Measurements from ENCODE around the gene BANP. TPM values are rescaled to one million over a fixed set of nuclear protein-coding genes. Genes with fewer than 3 reads are reported as not detected.

BANP gene
- total RNA-seq, 1 experiment from 2014 or later, result 22.6 TPM

DNA sequence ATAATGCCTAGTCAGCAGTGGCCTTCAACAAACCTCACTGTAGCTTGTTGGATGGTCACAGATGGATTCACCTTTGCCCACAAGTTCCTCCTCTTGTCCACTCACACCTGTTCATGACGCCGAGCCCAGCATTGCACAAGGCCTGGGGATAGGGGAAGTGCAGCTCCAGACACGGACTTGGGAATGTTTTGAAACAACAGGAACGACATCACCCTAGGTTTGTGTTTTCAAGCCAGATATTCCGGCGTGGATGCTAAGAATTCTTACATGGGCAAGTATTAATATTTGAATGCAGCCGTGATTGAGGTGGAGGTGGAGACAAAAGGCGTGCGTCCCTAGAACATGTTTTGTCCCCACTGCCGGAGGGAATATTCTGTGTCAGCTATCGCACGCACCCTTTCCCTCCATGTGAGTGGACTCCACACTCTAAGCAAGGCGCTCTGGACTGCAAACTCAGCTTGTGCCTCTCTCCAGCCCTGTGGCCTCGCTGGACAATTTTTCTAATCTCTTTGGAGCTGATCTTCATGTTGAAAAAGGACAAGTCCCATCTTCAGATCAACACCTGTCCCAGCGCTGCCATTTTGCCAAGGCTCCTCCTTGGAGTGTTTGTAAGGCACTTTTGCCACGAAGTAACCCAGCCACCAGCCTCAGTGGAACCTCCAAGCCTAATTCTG, 2.0 kb upstream of the BANP start:
- TF ChIP-seq POLR2AphosphoS5 (IDR thresholded peaks at IDR 0.05; ENCODE audit: low read depth, low read length) (no peak), SIN3A (IDR thresholded peaks at IDR 0.05; ENCODE audit: borderline replicate concordance, insufficient read depth, low read depth, low read length) (no peak), TCF7L2 (IDR thresholded peaks at IDR 0.05; ENCODE audit: low read depth, low read length) (no peak)
- TF ChIP-seq, protein P1, sequence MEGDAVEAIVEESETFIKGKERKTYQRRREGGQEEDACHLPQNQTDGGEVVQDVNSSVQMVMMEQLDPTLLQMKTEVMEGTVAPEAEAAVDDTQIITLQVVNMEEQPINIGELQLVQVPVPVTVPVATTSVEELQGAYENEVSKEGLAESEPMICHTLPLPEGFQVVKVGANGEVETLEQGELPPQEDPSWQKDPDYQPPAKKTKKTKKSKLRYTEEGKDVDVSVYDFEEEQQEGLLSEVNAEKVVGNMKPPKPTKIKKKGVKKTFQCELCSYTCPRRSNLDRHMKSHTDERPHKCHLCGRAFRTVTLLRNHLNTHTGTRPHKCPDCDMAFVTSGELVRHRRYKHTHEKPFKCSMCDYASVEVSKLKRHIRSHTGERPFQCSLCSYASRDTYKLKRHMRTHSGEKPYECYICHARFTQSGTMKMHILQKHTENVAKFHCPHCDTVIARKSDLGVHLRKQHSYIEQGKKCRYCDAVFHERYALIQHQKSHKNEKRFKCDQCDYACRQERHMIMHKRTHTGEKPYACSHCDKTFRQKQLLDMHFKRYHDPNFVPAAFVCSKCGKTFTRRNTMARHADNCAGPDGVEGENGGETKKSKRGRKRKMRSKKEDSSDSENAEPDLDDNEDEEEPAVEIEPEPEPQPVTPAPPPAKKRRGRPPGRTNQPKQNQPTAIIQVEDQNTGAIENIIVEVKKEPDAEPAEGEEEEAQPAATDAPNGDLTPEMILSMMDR (IDR thresholded peaks at IDR 0.05), result no peak
- TF ChIP-seq, protein P2, sequence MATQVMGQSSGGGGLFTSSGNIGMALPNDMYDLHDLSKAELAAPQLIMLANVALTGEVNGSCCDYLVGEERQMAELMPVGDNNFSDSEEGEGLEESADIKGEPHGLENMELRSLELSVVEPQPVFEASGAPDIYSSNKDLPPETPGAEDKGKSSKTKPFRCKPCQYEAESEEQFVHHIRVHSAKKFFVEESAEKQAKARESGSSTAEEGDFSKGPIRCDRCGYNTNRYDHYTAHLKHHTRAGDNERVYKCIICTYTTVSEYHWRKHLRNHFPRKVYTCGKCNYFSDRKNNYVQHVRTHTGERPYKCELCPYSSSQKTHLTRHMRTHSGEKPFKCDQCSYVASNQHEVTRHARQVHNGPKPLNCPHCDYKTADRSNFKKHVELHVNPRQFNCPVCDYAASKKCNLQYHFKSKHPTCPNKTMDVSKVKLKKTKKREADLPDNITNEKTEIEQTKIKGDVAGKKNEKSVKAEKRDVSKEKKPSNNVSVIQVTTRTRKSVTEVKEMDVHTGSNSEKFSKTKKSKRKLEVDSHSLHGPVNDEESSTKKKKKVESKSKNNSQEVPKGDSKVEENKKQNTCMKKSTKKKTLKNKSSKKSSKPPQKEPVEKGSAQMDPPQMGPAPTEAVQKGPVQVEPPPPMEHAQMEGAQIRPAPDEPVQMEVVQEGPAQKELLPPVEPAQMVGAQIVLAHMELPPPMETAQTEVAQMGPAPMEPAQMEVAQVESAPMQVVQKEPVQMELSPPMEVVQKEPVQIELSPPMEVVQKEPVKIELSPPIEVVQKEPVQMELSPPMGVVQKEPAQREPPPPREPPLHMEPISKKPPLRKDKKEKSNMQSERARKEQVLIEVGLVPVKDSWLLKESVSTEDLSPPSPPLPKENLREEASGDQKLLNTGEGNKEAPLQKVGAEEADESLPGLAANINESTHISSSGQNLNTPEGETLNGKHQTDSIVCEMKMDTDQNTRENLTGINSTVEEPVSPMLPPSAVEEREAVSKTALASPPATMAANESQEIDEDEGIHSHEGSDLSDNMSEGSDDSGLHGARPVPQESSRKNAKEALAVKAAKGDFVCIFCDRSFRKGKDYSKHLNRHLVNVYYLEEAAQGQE (IDR thresholded peaks at IDR 0.05; ENCODE audit: insufficient read depth in 1 of 2, low read depth in 2 of 2, low read length in 1 of 2), result no peak
- Histone ChIP-seq H3K27ac (ENCODE audit: low read length) (peak overlapping the region; percentile 55), H3K36me3 (ENCODE audit: control insufficient read depth, insufficient read depth, low read length) (peaks cover 10% of the 10 kb centered on the region; the same call in 1 of the 2 replicates), H3K4me3 (ENCODE audit: low read depth in 2 of 2, low read length in 2 of 2) (peak overlapping the region in 1 of 2 experiments; percentile 59; a peak in 2 of 4 replicates), H3K9me3 (ENCODE audit: control insufficient read depth, insufficient read depth, low read depth, low read length) (no peaks in the 10 kb centered on the region), H3K4me1 (ENCODE audit: control insufficient read depth, insufficient read depth, low read length) (peaks cover 17% of the 10 kb centered on the region), H3K27me3 (ENCODE audit: control insufficient read depth, insufficient read depth, low read length) (no peaks in the 10 kb centered on the region)
- ATAC-seq, result no peak
- intact Hi-C loops (cut with micrococcal nuclease; ENCODE audit: unreplicated experiment), result no loop called here
- no peak for DNase-seq (ENCODE audit: low read depth, low spot score)
- BruUV-seq (replicated peaks), result no TSS peak
- ChIA-PET CTCF (no interaction called here), POLR2A (no interaction called here)
- in situ Hi-C loops (cut with HindIII; ENCODE audit: low pct_unique_long_range_greater_than_20kb, low sequenced_read_pairs), result no loop called here

DNA sequence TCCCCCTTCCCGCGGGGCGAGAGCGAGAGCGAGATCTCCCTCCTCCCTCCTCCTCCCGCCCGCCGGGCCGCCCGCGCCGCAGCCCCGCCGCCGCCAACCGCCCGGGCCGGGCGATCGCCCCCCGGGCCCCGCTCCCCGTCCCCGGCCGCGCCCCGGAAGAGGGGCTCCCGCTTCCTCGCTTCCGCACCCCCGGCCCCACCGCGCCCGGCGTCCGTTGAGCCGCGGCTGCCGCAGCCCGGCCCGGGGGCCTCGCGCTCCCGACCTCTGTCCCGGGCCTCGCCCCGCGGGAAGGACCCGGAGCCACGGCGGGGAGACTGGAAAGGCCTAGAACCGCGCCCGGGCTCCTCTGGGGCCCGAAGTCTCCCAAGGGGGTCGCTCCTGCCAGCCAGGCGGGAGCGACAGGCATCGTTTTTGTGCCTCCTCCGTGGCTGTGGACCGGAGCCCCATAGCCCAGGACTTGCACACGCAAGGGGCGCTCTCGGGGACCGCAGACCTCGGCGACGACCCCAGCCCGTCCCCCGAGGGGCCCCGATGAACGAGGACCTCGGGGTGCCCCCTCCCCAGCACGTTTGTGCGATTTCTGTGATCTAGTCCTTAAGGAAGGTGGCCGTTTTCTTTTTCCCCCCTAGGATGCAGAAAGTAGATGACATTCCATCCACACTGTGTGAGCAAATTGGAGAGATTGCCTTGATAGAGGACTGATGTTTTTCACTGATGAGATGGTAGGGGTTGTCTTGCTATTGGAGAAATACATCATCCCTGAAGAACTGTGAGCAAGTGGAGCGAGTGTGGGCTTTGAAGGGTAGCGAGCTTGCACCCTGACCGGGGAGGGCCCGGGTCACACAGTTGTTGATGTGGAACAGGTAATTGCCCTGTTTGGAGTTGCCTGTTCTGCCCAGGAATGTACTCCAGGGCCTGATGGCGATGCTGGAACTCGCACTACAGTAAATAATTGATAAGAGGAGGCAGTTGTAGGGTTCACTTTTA, 611 bp downstream of the BANP start:
- DNase-seq (ENCODE audit: low read depth, low spot score), result no peak
- POLR2A ChIA-PET, result no interaction called here
- ATAC-seq, result no peak
- CTCF ChIA-PET, result interaction anchor here (0.6 kb wide), 1 partner anchor 467 kb away, joined by 3 read pairs; no protein-coding TSS in a partner anchor
- Histone ChIP-seq H3K4me1 (ENCODE audit: control insufficient read depth, insufficient read depth, low read length) (peaks cover 17% of the 10 kb centered on the region), H3K27me3 (ENCODE audit: control insufficient read depth, insufficient read depth, low read length) (no peaks in the 10 kb centered on the region), H3K36me3 (ENCODE audit: control insufficient read depth, insufficient read depth, low read length) (peaks cover 10% of the 10 kb centered on the region; the same call in 1 of the 2 replicates), H3K4me3 (ENCODE audit: low read depth in 2 of 2, low read length in 2 of 2) (peak overlapping the region; percentile 79 to 83), H3K9me3 (ENCODE audit: control insufficient read depth, insufficient read depth, low read depth, low read length) (no peaks in the 10 kb centered on the region), H3K27ac (ENCODE audit: low read length) (peak overlapping the region; percentile 93)
- no TSS peak for BruUV-seq (replicated peaks)
- intact Hi-C loops (cut with micrococcal nuclease; ENCODE audit: unreplicated experiment) (no loop called here), in situ Hi-C loops (cut with HindIII; ENCODE audit: low pct_unique_long_range_greater_than_20kb, low sequenced_read_pairs) (no loop called here)
- TF ChIP-seq POLR2AphosphoS5 (IDR thresholded peaks at IDR 0.05; ENCODE audit: low read depth, low read length), result no peak
- no peak for TF ChIP-seq TCF7L2 (IDR thresholded peaks at IDR 0.05; ENCODE audit: low read depth, low read length)
- TF ChIP-seq, protein P1 (IDR thresholded peaks at IDR 0.05), result no peak
- 0 out of 2 replicates have a peak, but pooled peaks have one; percentile 14 for TF ChIP-seq SIN3A (IDR thresholded peaks at IDR 0.05; ENCODE audit: borderline replicate concordance, insufficient read depth, low read depth, low read length)
